ENCODE measurements around the gene PYGM. TPM values are rescaled to one million over a fixed set of nuclear protein-coding genes. Genes with fewer than 3 reads are reported as not detected.
"Not testable (repeated sequence)": the region's sequence is repeated elsewhere in the genome, so short reads cannot be mapped to it uniquely, and the experiment has no call there.

Gene PYGM
- total RNA-seq, 3 donors from 2014 or later = 1.3 to 4.5 (median 3.4) TPM

DNA sequence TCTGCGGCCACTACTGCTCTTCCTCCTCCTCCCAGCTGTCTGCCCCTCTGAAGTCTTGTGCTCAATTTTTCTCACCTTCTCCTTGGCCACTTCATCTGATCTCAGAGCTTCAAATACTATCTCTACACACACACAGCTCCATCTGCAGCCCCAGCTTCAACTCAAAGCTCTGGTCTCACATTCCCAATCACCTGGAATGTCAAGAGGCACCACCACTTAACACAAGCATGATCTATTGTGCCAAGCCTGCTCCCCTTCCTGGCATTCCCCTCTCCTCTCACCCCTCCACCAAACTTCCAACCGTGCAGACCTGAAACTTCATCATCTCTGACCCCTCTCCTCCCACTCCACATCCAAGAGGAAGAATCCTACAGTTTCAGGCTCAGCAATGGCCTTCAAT is 54.3 kb downstream of the PYGM start:
- intact Hi-C loops (cut with DNase I; ENCODE audit: low total_unique reads) = no loop called here
- Histone ChIP-seq H3K4me3 (no peak overlapping the region), H3K4me1 (no peaks in the 10 kb centered on the region), H3K9me3 (no peaks in the 10 kb centered on the region), H3K27ac (no peak overlapping the region), H3K27me3 (peaks cover 0 to 37% of the 10 kb centered on the region in 2 donors), H3K36me3 (no peaks in the 10 kb centered on the region)
- DNase-seq (ENCODE audit: low spot score in 2 of 2) = no peak
- TF ChIP-seq POLR2AphosphoS5 (IDR thresholded peaks at IDR 0.05) (no peak), POLR2A (IDR thresholded peaks at IDR 0.05) (no peak)
- TF ChIP-seq, protein P1, sequence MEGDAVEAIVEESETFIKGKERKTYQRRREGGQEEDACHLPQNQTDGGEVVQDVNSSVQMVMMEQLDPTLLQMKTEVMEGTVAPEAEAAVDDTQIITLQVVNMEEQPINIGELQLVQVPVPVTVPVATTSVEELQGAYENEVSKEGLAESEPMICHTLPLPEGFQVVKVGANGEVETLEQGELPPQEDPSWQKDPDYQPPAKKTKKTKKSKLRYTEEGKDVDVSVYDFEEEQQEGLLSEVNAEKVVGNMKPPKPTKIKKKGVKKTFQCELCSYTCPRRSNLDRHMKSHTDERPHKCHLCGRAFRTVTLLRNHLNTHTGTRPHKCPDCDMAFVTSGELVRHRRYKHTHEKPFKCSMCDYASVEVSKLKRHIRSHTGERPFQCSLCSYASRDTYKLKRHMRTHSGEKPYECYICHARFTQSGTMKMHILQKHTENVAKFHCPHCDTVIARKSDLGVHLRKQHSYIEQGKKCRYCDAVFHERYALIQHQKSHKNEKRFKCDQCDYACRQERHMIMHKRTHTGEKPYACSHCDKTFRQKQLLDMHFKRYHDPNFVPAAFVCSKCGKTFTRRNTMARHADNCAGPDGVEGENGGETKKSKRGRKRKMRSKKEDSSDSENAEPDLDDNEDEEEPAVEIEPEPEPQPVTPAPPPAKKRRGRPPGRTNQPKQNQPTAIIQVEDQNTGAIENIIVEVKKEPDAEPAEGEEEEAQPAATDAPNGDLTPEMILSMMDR (IDR thresholded peaks at IDR 0.05) = no peak

DNA sequence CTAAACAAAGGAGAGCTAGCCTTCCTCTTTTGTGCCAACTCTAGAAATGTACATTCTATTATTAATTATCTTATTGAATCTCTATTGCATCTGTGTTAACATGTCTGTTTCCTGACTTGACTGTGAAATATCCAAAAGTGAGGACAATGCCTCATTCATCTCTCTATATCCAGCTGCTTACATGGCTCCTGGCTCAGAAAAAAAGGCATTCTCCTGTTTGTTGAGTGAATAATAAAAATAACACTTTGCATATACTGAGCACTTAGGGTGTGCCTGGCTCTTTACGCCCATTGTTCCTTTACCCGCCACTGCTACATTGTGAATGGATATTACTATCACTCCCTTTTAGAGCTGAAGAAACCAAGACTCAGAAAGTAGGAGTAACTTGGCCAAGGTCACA is 56.7 kb downstream of the PYGM start:
- TF ChIP-seq POLR2A (IDR thresholded peaks at IDR 0.05) (no peak), POLR2AphosphoS5 (IDR thresholded peaks at IDR 0.05) (no peak)
- TF ChIP-seq, protein P1 (IDR thresholded peaks at IDR 0.05) = no peak
- Histone ChIP-seq H3K27me3 (peaks cover 0 to 20% of the 10 kb centered on the region in 2 donors), H3K27ac (no peak overlapping the region), H3K9me3 (no peaks in the 10 kb centered on the region), H3K36me3 (no peaks in the 10 kb centered on the region), H3K4me3 (no peak overlapping the region), H3K4me1 (no peaks in the 10 kb centered on the region)
- intact Hi-C loops (cut with DNase I; ENCODE audit: low total_unique reads) = no loop called here
- DNase-seq (ENCODE audit: low spot score in 2 of 2) = no peak

DNA sequence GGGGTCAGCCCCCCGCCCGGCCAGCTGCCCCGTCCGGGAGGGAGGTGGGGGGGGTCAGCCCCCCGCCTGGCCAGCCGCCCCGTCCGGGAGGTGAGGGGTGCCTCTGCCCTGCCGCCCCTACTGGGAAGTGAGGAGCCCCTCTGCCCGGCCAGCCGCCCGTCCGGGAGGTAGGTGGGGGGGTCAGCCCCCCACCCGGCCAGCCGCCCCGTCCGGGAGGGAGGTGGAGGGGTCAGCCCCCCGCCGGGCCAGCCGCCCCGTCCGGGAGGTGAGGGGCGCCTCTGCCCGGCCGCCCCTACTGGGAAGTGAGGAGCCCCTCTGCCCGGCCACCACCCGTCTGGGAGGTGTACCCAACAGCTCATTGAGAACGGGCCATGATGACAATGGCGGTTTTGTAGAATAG is 57.8 kb downstream of the PYGM start:
- DNase-seq (ENCODE audit: low spot score in 2 of 2); intact Hi-C loops (cut with DNase I; ENCODE audit: low total_unique reads); H3K36me3 ChIP-seq; H3K9me3 ChIP-seq; H3K4me3 ChIP-seq; H3K27ac ChIP-seq; H3K4me1 ChIP-seq: not testable (repeated sequence)
- peaks cover 0 to 21% of the 10 kb centered on the region in 2 donors for H3K27me3 ChIP-seq

DNA sequence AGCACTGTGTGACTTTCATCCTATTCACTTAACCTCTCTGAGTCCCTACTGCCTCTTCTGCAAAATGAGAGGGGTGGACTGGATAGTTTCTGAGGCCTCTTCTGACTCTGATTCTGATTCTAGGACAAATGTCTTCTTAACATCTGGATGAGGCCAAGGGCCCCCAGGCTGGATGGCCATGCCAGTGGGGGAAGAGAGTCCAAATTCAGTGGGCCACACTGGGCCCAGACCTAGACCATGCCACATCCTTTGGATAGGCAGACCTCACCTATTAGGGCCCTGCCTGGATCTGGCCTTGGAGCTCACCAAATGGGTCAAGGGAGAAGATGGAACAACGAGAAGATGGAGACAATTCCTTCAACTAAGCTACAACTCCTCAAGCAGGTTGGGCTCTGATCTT is 61.3 kb downstream of the PYGM start:
- Histone ChIP-seq H3K9me3 (no peaks in the 10 kb centered on the region), H3K36me3 (no peaks in the 10 kb centered on the region), H3K4me1 (no peaks in the 10 kb centered on the region), H3K27ac (no peak overlapping the region), H3K4me3 (no peak overlapping the region), H3K27me3 (peaks cover 0 to 11% of the 10 kb centered on the region in 2 donors)
- intact Hi-C loops (cut with DNase I; ENCODE audit: low total_unique reads) = no loop called here
- TF ChIP-seq POLR2AphosphoS5 (IDR thresholded peaks at IDR 0.05) (no peak), POLR2A (IDR thresholded peaks at IDR 0.05) (no peak)
- TF ChIP-seq, protein P1 (IDR thresholded peaks at IDR 0.05) = no peak
- DNase-seq (ENCODE audit: low spot score in 2 of 2) = no peak

DNA sequence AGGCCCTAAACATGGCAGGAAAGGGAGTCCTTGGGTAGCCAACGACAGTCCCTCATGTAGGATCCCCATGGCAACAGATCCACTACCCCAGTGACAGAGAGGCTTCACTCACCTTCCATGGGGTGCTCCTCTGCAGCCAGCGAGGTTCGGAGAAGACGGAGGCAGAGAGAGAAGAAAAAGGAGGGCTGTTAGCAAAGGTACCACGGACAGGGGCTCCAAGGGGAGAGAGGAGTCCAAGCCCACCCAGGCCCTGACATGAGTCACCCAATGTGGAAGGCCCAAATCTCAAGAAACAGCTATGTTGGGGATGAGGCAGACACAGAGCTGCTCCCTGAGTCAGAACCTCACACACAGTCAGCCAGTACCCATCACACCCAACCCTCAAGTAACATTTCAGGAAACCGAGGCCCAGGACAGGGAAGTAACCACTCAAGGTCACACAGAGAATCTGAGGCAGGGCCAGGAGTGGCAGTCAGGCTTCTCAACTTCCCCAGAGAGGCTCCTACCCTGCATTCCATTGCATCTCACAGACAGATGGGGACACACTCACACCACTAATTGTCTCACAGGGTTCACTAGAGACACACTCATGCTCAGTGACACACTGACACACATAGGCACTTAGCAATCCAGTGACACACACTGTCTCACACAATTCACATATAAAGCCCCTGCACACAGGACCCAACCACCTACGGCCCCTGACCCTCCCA is 62.0 kb downstream of the PYGM start:
- no peak for TF ChIP-seq POLR2A (IDR thresholded peaks at IDR 0.05)
- TF ChIP-seq POLR2AphosphoS5 (IDR thresholded peaks at IDR 0.05) = no peak
- TF ChIP-seq, protein P1 (IDR thresholded peaks at IDR 0.05) = no peak
- no peak for DNase-seq (ENCODE audit: low spot score in 2 of 2)
- H3K9me3 ChIP-seq = no peaks in the 10 kb centered on the region
- H3K4me1 ChIP-seq = no peaks in the 10 kb centered on the region
- no peak overlapping the region for H3K27ac ChIP-seq
- intact Hi-C loops (cut with DNase I; ENCODE audit: low total_unique reads) = no loop called here
- H3K27me3 ChIP-seq = peaks cover 0 to 12% of the 10 kb centered on the region in 2 donors
- H3K36me3 ChIP-seq = no peaks in the 10 kb centered on the region
- no peak overlapping the region for H3K4me3 ChIP-seq

Other genes starting within 250 kb of the PYGM start
- not detected for gene SLC22A11, start 204.0 kb downstream of the PYGM start, total RNA-seq
- gene SLC22A12, start 168.8 kb downstream of the PYGM start, total RNA-seq = not detected
- 1 to 10 TPM; 1.8 to 4.3 (median 3.5) TPM for gene NRXN2, start 36.8 kb downstream of the PYGM start, total RNA-seq
- 10 to 100 TPM in 2 of 3 donors, 1 to 10 TPM in 1; 10.0 to 12.5 (median 11.5) TPM for gene RASGRP2, start 15.8 kb downstream of the PYGM start, total RNA-seq
- 100 to 1,000 TPM; 264 to 293 (median 277) TPM for gene SF1, start 18.6 kb upstream of the PYGM start, total RNA-seq
- gene MAP4K2, start 43.2 kb upstream of the PYGM start, total RNA-seq = 10 to 100 TPM in 2 of 3 donors, 1 to 10 TPM in 1; 7.7 to 16.1 (median 14.0) TPM
- gene MEN1, start 50.6 kb upstream of the PYGM start, total RNA-seq = 10 to 100 TPM; 11.4 to 19.0 (median 14.8) TPM
- gene CDC42BPG, start 84.7 kb upstream of the PYGM start, total RNA-seq = 10 to 100 TPM in 1 of 3 donors, 1 to 10 TPM in 1, not detected in 1; 5.9 to 14.9 TPM
- 10 to 100 TPM; 26.9 to 45.4 (median 31.2) TPM for gene EHD1, start 118.6 kb upstream of the PYGM start, total RNA-seq
- 10 to 100 TPM; 20.0 to 22.1 (median 21.2) TPM for gene ATG2A, start 157.2 kb upstream of the PYGM start, total RNA-seq
- 10 to 100 TPM; 12.8 to 14.0 (median 13.8) TPM for gene PPP2R5B, start 164.7 kb upstream of the PYGM start, total RNA-seq
- gene GPHA2, start 175.9 kb upstream of the PYGM start, total RNA-seq = not detected
- not detected for gene MAJIN, start 212.1 kb upstream of the PYGM start, total RNA-seq
- gene BATF2, start 237.0 kb upstream of the PYGM start, total RNA-seq = 1 to 10 TPM in 1 of 3 donors, under 1 TPM in 2; 0.33 to 1.5 (median 0.64) TPM